Keratinocyte (primary cell): Measurements from ENCODE around the gene FRMD3. TPM values are rescaled to one million over a fixed set of nuclear protein-coding genes. Genes with fewer than 3 reads are reported as not detected.

Experiments
- DNase-seq: peaks from one replicate; pipeline ENCODE4 v3.0.0-alpha.2; 2011; ENCODE audit warnings: low read depth, missing footprints, low spot score
- FAIRE-seq: peaks from 2 replicates; lab custom pipeline; 2011; peaks lifted over from hg19 to GRCh38; lab: Jason Lieb, UNC
- H2AFZ ChIP-seq: 2 replicates; pipeline ENCODE4 v1.6.0; 2012; ENCODE audit warnings: low read length, control low read depth, inconsistent platforms; ENCODE audit not compliant: control insufficient read depth
- H3K27ac ChIP-seq: 2 replicates; pipeline ENCODE4 v1.5.1; 2011; ENCODE audit warnings: low read length; ENCODE audit not compliant: control insufficient read depth, insufficient read depth
- H3K27me3 ChIP-seq: 3 replicates; pipeline ENCODE4 v1.6.0; 2011; ENCODE audit warnings: low read length; ENCODE audit not compliant: control insufficient read depth, insufficient read depth; ENCODE audit errors: extremely low read depth
- H3K36me3 ChIP-seq, 2 experiments: 2 replicates in 1 of 2; 3 replicates in 1 of 2; pipeline ENCODE4 v1.5.1; 2011; ENCODE audit warnings: low read length in 2 of 2, mild to moderate bottlenecking in 1 of 2; ENCODE audit not compliant: control insufficient read depth in 2 of 2, insufficient read depth in 2 of 2; ENCODE audit errors: extremely low read depth in 1 of 2
- H3K4me1 ChIP-seq: 3 replicates; pipeline ENCODE4 v1.5.1; 2011; ENCODE audit warnings: low read length; ENCODE audit not compliant: control insufficient read depth, insufficient read depth; ENCODE audit errors: extremely low read depth
- H3K4me2 ChIP-seq: 3 replicates; pipeline ENCODE4 v1.6.0; 2011; ENCODE audit warnings: low read depth, low read length; ENCODE audit not compliant: control insufficient read depth, insufficient read depth; ENCODE audit errors: extremely low read depth
- H3K4me3 ChIP-seq, 3 experiments: fragments of 200-600 bp in 1 of 3; sonication (generic) in 1 of 3; 2 replicates in 2 of 3; 3 replicates in 1 of 3; pipeline ENCODE4 v1.5.1; 2011 to 2016; ENCODE audit warnings: low read length in 3 of 3, mild to moderate bottlenecking in 3 of 3, control low read depth in 2 of 3, inconsistent platforms in 1 of 3, low read depth in 1 of 3, mixed read lengths in 1 of 3, mixed run types in 1 of 3, moderate library complexity in 1 of 3; ENCODE audit not compliant: control insufficient read depth in 2 of 3, insufficient read depth in 2 of 3; ENCODE audit errors: extremely low read depth in 1 of 3
- H3K79me2 ChIP-seq: 2 replicates; pipeline ENCODE4 v1.6.0; 2012; ENCODE audit warnings: low read length; ENCODE audit not compliant: control insufficient read depth, insufficient read depth
- H3K9ac ChIP-seq: 3 replicates; pipeline ENCODE4 v1.6.0; 2011; ENCODE audit warnings: low read length; ENCODE audit not compliant: control insufficient read depth, insufficient read depth; ENCODE audit errors: extremely low read depth
- H3K9me1 ChIP-seq: 3 replicates; pipeline ENCODE4 v1.6.0; 2011; ENCODE audit warnings: low read length; ENCODE audit not compliant: control insufficient read depth, insufficient read depth; ENCODE audit errors: extremely low read depth
- H3K9me3 ChIP-seq: 2 replicates; pipeline ENCODE4 v1.5.1; 2012; ENCODE audit warnings: low read depth, low read length; ENCODE audit not compliant: control insufficient read depth
- H4K20me1 ChIP-seq: 3 replicates; pipeline ENCODE4 v1.6.0; 2011; ENCODE audit warnings: low read length; ENCODE audit not compliant: control insufficient read depth, insufficient read depth; ENCODE audit errors: extremely low read depth
- EZH2 ChIP-seq: IDR thresholded peaks from one replicate; pipeline ENCODE4 v1.6.1; 2012; ENCODE audit warnings: inconsistent platforms, mild to moderate bottlenecking, low read length, moderate library complexity
- dilution Hi-C: fragments of 300-500 bp; cut with MboI; formaldehyde crosslinking; loops from one replicate; pipeline ENCODE4 v1.7.0; 2020; ENCODE audit warnings: low sequenced_read_pairs; ENCODE audit not compliant: extremely low pct_ligation_motif_present
- polyA plus RNA-seq, 5 experiments: library from polyadenylated mRNA; depleted of rRNA in 3 of 5; stranded (reverse) in 3 of 5; stranded (forward) in 1 of 5; unstranded in 1 of 5; fragments of >200 nt; gene quantifications; 1 replicate in 1 of 5; 2 replicates in 3 of 5; 3 replicates in 1 of 5; pipeline versions ENCODE4 v1.2.1 to v1.2.3, GENCODE V29; 2011 to 2012; ENCODE audit warnings: missing spikeins in 2 of 5, low read depth in 1 of 5, low replicate concordance in 1 of 5
- TF ChIP-seq, protein P1 (sequence below), 3 experiments: IDR thresholded peaks in 1 of 3; conservative IDR thresholded peaks in 1 of 3; optimal IDR thresholded peaks in 1 of 3; 2 replicates in 2 of 3; 3 replicates in 1 of 3; pipeline versions ENCODE3 to v1.5.1; 2011; ENCODE audit warnings: low read length in 3 of 3, mild to moderate bottlenecking in 3 of 3, moderate library complexity in 2 of 3, control low read depth in 1 of 3, inconsistent platforms in 1 of 3; ENCODE audit not compliant: insufficient read depth in 2 of 3; ENCODE audit errors: extremely low read depth in 1 of 3

The FRMD3 gene
- polyA plus RNA-seq, 1 donor (not counting 4 experiments of a cell fraction or from before 2014, with no cell fraction given): 0.21 TPM

DNA sequence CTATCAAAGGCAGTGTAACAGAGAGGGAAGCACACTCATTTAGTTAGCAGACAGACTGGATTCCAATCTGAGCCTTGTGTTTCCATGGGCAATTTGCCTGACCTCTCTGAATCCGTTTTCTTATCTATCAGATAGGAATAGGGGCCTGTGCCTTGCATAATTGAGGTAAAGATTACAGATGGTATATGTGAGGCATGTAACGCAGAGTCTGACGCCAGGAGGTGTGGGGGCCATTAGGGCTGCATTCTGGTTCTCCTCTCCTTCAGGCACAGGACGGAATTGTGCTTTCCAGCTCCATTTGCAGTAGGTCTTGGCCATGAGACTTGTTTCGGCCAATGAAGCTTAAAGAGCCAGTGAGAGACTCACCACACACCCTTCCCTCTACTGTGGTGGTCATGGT lies 97.6 kb downstream of the FRMD3 start:
- Histone ChIP-seq H3K27ac (no peak overlapping the region), H3K4me1 (no peaks in the 10 kb centered on the region), H3K4me2 (no peak overlapping the region), H2AFZ (no peak overlapping the region), H3K9ac (no peak overlapping the region), H3K4me3 (no peak overlapping the region), H3K27me3 (no peaks in the 10 kb centered on the region), H3K9me3 (no peaks in the 10 kb centered on the region), H3K79me2 (no peaks in the 10 kb centered on the region), H3K9me1 (no peaks in the 10 kb centered on the region), H3K36me3 (no peaks in the 10 kb centered on the region), H4K20me1 (no peaks in the 10 kb centered on the region)
- FAIRE-seq (no peak), DNase-seq (no peak)
- TF ChIP-seq, protein P1, sequence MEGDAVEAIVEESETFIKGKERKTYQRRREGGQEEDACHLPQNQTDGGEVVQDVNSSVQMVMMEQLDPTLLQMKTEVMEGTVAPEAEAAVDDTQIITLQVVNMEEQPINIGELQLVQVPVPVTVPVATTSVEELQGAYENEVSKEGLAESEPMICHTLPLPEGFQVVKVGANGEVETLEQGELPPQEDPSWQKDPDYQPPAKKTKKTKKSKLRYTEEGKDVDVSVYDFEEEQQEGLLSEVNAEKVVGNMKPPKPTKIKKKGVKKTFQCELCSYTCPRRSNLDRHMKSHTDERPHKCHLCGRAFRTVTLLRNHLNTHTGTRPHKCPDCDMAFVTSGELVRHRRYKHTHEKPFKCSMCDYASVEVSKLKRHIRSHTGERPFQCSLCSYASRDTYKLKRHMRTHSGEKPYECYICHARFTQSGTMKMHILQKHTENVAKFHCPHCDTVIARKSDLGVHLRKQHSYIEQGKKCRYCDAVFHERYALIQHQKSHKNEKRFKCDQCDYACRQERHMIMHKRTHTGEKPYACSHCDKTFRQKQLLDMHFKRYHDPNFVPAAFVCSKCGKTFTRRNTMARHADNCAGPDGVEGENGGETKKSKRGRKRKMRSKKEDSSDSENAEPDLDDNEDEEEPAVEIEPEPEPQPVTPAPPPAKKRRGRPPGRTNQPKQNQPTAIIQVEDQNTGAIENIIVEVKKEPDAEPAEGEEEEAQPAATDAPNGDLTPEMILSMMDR (optimal IDR thresholded peaks at IDR 0.05 in 1 of 3, IDR thresholded peaks at IDR 0.05 in 1 of 3, conservative IDR thresholded peaks at IDR 0.05 in 1 of 3; ENCODE audit: extremely low read depth in 1 of 3, insufficient read depth in 2 of 3, low read length in 3 of 3): no peak
- no peak for TF ChIP-seq EZH2
- dilution Hi-C loops: no loop called here

DNA sequence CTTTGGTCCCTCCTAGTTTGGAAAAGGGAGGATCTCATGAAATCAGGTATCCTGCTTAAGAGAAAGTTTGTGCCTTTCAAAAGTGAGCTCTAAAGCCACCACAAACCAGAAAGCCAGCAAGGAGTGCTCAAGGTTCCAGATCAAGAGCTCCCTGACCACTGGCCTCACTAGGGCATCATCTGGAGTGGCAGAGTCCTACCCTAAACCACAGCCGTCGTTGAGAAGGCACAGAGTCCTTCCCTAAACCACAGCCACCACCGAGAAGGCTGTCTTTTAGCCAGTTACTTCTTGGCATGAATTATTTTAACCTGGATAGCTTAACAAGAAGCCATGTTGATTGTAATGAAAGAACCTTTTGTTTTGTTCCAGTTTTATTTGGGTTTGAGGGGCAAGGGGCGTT lies 102.9 kb downstream of the FRMD3 start:
- no peaks in the 10 kb centered on the region for H4K20me1 ChIP-seq
- no peak for TF ChIP-seq EZH2
- TF ChIP-seq, protein P1 (optimal IDR thresholded peaks at IDR 0.05 in 1 of 3, IDR thresholded peaks at IDR 0.05 in 1 of 3, conservative IDR thresholded peaks at IDR 0.05 in 1 of 3; ENCODE audit: extremely low read depth in 1 of 3, insufficient read depth in 2 of 3, low read length in 3 of 3): no peak
- H3K9me1 ChIP-seq: no peaks in the 10 kb centered on the region
- dilution Hi-C loops: no loop called here
- no peaks in the 10 kb centered on the region for H3K36me3 ChIP-seq
- H3K79me2 ChIP-seq: no peaks in the 10 kb centered on the region
- no peak overlapping the region for H3K4me3 ChIP-seq
- no peaks in the 10 kb centered on the region for H3K9me3 ChIP-seq
- no peak overlapping the region for H3K27ac ChIP-seq
- H3K4me2 ChIP-seq: no peak overlapping the region
- no peaks in the 10 kb centered on the region for H3K27me3 ChIP-seq
- H3K4me1 ChIP-seq: no peaks in the 10 kb centered on the region
- no peak for DNase-seq
- H3K9ac ChIP-seq: no peak overlapping the region
- H2AFZ ChIP-seq: no peak overlapping the region
- no peak for FAIRE-seq
